ENCODE results near the gene KRTAP3-1.

KRTAP3-1 gene

DNA sequence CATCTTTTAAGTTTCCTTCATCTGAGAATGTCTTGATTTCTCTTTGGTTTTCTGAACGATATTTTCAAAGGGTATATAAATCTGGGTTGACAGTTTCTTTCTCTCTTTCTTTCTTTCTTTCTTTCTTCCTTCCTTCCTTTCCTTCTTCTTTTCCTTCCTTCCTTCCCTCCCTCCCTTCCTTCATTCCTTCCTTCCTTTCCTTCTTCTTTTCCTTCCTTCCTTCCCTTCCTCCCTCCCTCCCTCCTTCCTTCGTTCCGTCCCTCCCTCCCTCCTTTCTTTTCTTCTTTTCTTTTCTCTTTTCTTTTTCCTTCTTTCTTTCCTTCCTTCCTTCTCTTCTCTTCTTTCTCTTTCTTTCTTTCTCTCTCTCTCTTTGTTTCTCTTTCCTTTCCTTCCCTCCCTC is 34.6 kb downstream of the KRTAP3-1 start:
- DNase-seq: no peak

DNA sequence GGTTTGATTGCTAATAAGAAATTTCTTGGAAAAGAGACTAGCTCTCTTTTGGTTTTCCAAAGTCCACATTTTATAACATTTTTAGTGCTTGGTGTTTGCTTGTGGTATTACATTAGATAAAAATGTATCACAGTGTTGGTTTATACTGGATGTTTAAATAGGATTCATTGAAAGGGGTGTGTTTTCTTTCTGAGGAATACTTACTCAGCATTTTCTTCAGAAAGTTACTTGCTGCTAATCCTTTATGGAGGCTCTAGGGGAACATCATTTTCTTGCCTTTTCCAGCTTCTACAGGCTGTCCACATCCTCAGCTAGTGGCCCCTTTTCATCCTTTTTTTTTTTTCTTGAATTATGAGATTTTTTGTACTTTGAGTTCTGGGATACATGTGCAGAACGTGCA is 41.3 kb downstream of the KRTAP3-1 start:
- DNase-seq: no peak

DNA sequence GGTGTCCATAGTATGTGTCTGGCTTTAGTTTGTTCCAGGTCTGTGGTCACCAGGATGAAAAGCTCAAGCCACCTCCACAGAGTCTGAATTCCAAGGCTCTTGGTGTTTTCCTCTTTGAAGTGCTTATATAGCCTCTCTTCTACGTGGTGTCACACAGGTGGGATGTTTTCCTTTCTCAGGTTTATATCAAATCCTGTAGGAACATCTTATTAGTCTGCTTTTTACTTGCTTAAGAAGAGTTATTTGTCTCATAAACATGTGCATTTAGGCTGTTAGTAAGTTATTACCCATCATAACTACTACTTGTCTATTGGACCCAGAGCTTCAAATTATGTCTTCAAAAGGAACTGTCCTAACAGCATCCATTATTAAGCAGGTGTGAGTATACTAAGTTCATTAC is 42.1 kb downstream of the KRTAP3-1 start, which contains the start of gene KRT39:
Gene KRT39, minus strand, starts transcription at position 101 of the 400 bp plus-strand sequence. Its CDS starts 92 bp downstream, at position 9.
- no peak for DNase-seq

DNA sequence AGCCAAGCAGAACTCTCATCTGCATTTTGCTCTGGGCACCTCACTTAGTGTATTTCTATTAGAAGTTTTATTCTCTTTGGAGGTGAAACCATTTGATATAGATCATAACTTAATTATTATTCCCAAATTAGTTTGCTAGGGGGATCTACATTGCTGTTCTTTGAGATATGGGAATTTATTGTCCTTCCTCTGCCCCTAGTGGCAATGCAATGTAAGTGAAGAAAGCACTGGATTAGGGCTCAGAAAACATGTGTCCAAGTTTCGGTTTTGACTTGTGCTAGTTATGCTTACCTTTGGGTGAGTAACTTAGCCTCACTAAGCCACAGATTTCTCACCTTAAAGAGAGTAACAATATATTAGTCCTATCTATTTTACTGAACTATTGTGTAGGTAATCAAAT is 45.1 kb downstream of the KRTAP3-1 start:
- no peak for DNase-seq

DNA sequence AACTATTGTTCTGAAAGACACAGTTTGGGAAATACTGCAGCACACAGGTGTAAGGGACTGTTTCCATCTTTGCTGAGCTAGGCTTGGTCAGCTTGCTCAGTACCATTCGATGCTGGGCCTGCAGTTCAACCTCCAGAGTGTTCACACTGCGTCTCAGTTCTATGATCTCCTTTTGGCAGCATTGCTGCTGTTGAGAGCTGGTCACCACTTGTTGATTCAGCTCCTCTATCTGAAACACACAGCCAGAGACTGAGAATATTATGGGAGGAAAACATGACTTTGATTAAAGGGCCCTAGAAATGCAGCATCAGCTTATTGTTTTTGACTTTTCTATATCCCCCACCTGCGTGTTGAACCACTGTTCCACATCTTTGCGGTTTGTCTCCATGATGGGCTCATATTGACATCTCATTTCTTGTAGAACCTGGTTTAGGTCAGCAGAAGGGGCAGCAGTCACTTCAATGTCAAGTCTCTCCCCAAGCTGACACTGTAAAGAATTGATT is 46.8 kb downstream of the KRTAP3-1 start:
- DNase-seq: no peak

GRCh38 chr17:40961591-40961990 is 47.3 kb downstream of the KRTAP3-1 start:
- no peak for DNase-seq

DNA sequence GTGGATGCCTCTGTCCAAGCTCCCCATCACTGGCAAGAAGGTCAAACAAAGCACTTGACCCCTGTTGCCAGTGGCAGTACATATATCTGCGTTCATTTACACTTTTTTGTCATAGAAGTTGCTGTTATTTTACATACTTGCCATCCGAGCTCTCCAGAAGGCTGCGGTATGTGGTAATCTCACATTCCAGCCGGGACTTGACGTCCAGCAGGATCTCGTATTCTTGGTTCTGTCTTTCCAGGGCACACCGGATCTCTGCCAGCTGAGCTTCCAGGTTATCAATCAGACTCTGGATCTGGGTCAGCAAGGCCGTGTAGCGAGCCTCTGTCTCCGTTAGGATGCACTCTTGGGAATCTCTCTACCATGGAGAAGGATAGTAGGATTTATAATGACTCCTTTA is 48.8 kb downstream of the KRTAP3-1 start:
- no peak for DNase-seq

All from KG1 (cell line).